ENCODE measurements around the gene WDR7.

The WDR7 gene

DNA sequence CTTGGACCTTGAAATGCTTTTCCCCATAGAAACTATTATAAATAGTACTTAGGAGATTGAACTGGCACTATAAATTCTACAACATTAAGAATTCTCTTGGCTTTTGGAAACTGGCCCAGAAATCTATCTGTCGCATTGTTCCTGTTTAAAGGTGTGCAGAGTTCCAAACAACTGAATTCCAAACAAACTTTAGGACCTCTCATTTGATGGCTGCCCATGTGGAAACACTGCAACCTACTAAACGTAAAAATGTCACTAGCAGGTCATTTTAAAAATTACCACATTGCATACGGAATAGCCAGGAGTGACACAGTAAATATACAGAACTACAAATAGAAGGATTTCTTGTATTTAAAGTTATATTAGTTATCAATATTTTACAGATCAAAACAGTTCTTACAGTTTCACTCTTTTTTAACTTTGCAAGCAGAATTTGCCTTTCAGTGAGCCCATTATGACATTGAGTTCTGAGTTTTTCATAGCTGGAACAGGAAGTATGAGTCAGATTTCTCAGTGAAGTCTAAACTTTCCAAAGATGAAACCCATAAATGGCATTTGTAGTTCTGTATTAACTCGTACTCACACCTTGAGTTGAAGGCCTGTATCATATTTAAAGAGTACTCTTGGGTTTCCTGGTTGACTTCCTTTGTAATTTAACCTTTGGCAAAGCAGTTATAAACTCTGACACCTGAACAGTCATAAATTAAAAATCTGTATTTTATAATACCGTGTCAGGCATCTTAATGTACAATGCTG, 353.4 kb downstream of the WDR7 start:
- DNase-seq: no peak

DNA sequence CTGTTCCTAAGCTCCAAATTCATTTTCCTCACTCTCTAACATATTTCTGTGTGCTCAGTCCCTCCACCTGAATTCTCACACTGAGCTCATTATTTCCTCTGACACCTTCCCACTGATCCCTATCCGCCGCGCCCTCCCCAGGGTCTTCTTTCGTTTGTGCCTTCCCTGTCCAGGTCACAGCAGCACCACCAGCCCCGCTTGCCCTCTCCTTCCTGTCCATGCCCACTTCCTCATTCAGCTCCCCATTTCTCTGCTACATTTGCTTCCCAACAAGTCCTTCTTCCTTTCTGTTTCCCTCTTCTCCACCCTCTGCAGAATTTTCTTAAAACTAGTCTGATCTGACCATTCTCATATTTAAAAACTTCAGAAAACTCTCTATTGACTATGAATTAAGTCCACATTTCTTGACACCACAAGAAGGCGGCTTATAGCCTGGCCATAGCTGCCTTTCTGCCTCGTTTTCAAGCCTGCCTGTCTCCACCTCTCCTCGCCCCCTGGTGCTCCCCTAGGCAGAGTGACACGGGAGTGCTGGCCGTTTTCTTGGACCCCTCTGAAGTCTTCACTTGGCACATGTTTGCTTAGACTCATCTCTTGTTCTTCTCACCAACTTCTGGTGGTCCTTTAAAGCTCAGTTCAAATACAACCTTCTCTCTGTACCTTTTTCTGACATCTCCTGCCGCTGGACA, 357.0 kb downstream of the WDR7 start:
- DNase-seq: no peak

DNA sequence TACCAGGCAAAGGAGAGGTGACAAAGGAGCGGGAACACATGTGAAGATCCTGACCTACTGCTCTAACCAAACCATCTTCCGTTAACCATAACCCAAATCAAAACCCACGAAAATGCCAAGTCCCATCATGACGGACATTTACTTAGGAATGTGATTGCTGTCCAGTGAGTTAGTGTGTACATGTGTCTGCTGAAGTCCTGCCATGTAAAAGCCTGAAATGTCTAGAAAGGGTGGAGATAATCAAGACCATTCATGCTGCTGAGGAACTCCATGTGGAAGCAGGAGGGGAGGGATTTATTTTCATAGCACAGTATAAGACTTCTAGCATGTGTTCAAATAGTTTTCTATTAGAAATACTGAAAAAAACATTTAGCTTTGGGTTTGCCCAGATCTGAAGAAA, 358.7 kb downstream of the WDR7 start:
- no peak for DNase-seq

DNA sequence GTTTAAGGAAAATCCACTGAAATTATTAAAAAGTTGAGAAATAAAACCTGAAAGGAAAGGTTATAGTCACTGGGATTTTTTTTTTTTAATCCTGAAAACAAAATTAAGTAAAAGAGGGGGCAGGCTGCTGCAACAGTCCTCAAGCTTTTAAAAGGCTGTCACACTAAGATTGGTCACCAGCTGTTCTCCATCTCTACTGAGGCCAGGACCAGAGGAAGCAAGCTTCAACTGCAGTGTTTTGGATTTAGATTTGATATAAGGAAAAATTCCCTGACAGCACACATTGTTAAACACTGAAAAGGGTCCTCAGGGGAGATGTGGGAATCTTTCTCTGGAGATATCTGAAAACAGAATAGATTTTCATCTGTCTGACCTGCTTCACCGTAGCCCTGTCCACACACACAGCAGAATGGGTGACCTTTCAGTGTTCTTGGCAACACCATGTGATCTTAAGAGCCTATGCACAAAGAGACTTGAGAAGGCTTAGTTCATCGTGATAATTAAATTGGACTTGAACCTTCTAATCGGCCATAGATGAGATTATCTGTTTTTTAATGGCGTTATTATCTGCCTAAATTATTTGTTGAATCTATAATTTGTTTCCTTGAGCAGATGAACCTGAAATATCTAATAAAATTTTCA, 363.7 kb downstream of the WDR7 start:
- DNase-seq: no peak

DNA sequence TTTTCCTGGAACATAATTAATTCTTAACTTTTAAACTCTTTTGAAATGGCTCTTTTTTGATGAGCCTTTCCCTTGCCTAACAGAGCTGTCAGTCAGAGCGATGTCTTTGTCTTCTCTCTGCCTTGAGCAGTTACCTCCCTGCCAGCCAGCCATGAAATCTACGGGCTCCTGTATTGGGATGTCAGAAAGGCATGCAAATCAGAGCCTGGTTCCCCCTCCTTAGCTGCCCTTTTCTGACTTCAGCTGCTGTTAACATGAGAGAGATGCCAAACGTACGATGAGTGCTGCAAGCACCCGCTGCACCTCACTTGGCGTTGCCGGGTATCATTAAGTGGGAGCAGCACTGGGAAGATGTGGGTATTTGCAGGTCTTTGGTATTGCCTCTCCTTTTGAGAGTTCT, 364.3 kb downstream of the WDR7 start:
- no peak for DNase-seq

DNA sequence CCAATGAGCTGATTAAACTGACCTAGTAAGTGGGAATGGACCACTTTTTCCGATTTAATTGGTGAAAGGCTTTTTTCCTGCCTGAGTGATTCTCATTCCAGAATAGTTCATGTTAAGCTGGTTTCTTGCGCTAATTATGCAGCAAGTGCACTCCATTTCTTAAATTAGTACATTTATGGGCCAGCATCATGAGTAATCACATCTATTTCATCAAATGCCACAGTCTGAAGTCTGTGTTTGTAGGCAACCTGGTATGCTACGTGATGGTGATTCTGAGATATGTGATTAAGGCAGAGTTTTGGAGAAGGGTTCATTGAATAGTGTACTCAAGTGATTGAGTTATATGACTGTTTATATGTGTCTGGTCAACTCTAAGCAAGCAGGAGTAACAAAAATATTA, 367.7 kb downstream of the WDR7 start:
- no peak for DNase-seq

DNA sequence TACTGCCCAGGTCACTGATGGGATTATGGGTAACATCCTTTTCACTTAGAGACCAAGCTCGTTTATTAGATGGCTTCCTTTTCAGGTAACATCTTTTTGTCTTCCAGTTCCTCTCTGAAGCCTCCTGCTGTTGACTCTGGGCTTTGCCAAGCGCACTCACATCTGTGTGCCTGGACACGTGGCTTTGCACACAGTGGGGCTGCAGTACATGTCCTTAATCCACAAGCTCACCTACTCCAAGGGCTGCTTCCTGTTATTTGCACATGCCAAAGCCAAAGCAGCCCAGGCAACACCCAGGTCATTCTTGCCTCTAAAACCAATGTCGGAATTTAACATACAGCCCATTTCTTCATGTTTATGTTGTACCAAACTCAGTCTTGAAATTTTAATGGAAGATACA, 371.6 kb downstream of the WDR7 start:
- no peak for DNase-seq

DNA sequence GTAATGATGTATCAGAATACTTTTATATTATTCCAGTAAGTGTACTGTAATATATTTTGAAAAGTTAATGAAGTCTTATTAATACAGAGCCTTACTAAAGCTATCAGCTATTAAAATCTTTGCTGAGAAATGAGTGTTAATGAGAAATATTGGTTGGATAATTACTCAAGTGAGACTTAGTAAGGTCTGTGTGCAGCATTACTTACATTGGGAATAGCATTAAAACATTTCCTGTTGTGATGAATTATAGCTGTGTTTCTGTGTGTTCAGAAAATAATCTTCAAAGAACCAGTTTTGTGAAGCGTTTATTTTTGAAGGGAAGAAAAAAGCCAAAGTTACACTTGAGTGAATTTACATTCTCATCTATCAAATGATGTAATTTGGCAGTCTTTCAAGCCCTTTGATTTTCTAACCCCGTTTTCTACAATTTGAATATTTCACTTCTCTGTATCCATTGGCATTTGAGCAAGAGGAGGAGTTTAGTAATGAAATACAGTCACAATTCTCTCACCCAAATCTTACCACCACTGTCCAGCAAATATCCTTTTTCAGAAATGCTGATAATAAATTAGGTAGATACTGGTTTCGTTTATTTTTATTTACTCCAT, 372.2 kb downstream of the WDR7 start:
- no peak for DNase-seq

DNA sequence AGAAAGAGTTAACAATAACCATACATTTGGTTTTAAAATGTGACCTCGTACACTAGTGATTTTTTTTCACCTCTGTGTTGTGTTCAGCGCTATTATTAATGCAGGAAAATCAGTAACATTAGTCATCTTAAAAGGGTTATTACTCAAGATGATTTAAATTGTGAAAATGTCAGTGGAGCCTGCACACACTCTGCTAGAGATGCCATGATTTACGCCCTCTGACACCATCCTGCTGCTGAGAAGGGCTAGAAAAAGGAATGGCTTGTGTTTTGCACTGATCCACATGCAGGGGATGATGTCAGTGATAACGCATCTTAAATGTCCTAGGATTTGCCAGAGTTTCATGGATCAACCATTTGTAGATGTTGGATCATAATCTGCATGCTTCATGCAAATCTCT, 374.4 kb downstream of the WDR7 start:
- DNase-seq: no peak

DNA sequence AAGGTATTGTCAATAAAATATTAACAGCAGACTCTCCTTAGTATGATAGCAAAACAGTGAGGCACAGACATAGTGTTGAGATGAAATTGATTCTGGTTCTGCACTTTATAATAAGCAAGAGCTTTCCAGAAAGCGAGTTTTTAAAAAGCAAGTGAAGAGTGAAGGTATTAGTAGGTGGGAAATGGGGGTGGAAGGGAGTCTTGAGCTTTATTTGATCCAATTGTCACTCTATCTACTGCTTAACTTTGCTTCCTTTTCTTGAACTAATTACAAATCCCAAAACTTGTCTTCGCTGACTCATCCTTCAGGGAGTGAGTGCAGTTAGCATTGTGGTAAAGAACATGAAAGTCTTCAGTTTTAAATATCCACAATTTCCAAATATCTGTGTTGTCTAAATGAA, 375.2 kb downstream of the WDR7 start:
- no peak for DNase-seq

DNA sequence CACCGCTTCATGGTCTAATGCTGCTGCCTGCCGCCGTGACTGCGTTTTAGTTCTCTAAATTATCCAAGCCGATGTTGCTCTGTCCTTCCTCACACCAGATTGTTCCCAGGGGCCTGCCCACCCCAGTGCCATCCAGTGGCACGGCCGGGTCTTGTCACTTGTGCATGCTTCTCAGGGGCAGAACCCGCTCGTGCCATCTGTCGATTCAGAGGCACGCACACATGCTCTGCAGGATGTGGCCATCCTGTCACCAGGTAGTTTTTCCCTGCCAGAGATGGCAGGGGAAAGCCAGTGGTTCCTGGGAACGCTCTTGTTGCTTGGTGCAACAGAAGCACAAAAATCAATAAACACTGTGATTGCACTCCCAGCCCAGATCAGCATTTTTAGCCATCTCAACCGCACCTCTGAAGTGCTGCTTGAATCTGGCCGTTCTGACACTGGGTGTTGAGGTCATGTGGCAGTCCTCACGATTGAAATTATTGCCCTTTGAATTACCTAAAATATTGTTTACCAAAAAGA, 376.1 kb downstream of the WDR7 start:
- no peak for DNase-seq

DNA sequence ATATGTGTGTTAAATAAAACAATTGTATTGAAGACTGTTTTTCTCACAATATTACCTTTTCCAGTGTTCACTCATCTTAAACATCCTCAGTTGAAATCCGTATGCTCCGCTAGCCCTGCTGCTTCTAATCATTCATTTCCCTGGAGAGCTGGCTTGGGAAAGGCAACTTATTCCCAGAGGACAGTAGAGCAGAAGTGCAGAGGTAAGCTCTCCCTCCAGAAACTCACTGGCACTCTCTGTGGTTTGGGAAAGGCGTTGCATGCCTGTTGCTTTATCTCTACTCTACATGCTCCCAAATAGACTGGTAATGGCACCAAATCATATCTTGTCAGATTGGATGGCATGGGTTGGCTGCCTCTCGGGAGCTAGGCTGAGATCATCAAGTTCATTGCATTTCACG, 378.6 kb downstream of the WDR7 start:
- DNase-seq: no peak

DNA sequence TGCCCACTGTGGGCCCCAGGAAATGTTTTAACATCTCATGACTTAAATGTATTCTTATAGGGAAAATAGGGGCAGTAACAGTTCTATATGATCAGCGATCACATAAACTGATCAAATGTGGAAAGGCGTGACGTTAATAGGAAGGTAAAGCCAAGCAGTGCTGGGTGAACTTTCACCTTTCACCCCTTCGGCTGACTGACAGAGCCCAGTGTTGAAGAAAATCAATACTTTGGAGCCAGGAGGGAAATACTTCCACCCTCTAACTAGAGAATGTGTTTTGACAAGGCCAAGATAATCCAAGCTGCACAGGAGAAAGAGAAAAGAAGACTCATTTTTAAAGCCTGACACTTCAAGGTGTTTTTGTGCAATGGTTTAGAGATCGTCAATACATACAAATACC, 379.3 kb downstream of the WDR7 start:
- DNase-seq: no peak

DNA sequence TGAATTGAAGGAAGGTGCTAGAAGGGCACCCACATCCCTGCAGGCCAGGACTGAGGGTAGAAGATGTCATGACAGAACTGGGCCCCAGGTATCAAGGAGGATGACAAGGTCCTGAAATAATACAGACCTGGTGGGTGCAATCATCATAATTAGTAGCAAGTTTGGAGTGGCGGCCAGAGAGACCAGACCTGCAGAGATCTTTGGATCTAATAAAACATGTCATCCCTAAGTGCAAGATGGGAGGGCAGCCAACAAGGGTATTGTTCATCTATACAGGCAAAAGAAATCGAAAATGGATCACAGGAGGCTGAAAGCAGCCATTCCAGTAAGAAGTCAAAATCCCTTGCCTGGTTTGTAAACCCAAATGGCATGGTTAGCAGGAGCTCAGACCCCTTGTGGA, 384.4 kb downstream of the WDR7 start:
- DNase-seq: no peak

DNA sequence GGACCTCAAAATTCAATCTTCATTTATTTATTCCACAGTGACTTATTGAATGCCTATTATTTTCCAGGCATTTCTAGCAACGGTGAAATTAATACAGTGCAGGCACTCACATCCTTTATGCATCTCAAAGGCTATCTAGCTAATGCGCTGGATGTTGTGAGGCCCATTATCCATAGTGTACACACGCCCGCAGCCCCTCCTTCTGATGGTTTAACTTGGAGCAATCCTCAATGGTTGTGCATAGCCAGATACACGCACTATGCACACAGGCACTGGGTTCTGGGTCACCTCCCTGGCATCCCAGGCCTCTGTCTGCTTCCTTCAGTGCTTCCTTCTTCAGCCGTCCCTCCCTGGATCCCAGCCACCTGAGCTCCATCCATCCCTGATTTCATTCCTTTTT, 387.2 kb downstream of the WDR7 start:
- DNase-seq: no peak

DNA sequence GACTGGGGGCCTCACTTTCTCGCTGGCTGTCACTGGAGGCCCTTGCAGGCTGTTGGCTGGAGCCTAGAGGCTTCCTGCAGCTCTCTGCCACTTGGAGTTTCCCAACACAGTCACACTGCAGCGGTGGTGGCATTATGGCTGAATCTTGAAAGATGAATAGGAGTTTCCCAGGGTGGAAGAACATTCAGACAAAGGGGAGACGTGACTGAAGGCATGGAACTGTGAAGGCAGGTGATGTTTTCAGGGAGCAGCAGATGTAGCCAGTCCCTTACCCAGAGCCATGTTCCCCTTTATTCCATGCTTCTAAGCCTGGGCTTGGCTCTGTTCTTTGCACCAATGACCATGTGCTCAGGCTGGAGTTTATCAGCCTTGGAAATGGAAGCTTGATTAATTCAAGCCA, 389.0 kb downstream of the WDR7 start:
- no peak for DNase-seq

DNA sequence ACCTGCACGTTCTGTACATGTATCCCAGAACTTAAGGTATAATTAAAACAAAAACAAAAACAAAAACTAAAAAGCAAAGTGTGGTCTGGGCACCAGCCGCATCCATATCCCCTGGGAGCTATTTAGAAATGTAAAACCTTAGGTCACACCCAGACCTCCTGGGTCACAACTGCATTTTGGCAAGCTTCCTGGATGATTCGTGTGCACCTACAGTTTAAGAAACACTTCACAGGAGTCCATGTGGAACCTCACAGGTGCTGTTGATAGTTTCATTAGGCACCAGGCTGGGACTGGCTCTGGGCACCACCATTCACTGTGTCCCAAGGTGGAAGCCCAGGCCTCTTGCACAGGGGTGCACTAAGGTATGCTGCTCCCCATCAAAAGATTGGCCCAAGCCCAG, 392.1 kb downstream of the WDR7 start:
- DNase-seq: no peak

DNA sequence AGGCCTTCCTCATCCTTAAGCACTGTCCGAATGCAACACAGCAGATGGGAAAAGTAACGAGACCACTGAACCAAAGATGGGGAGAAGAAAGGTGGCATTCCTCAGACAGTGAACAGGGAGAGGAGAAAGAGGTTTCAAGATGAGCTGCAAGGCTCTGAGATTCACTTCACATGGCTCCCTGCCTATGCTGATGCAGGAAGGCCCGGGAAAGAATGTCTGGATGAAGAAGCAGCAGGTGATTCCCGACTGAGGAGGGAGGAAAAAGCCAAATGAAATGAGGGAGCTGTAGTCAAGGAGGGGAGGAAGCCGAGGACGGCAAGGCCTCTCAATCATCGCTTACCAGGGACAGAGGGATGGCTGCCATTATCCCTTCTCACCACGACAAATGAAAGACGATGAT, 397.2 kb downstream of the WDR7 start:
- no peak for DNase-seq

DNA sequence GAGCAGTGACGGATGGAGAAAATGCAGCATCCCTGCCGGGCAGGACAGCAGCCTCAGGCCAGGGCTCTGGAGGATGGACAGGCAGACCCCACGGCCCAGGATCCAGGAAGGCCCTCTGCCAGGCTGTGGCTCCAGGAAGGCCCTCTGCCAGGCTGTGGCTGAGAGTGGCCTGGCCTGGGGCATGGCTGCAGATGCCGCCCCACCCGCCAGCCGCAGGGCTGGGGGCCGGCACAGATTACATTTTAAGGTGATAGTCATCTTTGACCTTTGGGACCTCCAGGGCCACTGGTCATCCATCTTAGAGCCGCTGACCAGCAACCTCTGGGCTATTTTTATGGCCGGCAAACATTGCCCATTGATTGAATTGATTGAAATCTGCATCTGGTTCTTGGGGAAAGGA, 397.7 kb downstream of the WDR7 start:
- no peak for DNase-seq

DNA sequence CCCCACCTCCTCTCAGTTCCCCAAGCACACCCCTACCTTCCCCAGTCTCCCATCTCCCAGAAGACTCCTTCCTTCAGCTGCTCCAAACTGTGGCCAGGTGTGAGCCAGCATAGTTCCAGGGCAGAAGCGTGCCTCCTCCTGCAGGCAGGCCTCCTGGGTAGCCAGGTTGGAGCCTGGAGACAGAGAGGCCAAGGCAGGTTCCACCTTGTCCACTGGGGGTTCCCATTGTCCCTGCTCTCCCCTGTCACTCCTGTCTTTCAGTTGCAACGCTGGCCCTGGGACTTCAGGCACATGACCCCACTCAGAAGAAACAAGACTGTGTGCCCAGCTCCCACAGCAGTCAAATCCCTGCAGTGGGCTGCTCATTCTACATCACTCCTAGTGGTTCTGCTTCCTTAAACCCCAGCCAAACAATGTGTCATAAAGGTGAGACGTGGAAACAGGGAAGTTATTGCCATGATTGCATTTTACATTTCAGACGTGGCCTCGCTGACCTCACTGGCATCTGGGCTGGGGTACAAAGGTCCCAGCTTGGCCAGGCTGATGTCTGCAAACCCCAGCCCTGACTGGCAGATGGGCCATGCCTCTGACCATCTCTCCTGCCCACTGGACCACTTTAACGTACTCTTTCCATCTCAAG, 399.3 kb downstream of the WDR7 start:
- DNase-seq: no peak

DNA sequence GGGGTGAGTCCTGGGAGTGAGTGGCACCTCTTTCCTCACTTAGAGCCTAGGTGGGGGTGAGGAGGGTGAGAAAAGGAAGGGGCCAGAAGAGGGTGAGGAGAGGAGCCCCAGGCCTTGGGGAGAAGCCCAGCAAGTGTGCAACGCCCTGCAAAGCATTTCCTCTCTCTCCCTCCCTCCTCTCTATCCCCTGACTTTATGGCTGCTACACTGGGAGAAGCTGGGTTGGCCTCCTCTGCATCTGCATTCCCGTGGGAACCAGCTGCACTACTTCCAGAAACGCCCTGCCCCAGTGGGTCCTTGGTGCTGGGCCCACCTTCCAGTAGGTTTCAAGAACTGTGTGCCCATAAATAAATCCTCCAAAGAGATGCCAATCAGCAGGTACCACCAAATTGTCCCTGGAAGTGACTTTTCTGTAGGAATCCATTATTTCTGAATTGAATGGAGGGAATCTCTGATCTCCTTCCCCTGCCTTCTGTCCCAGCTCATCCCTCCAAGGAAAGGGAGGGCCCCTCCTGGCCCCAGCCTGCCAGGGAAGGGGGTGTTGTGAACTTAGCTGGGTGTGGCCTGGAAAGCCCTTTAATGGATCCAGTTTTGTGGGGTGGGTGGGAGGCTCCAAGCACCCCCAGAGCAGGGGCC, 400.0 kb downstream of the WDR7 start:
- no peak for DNase-seq

DNA sequence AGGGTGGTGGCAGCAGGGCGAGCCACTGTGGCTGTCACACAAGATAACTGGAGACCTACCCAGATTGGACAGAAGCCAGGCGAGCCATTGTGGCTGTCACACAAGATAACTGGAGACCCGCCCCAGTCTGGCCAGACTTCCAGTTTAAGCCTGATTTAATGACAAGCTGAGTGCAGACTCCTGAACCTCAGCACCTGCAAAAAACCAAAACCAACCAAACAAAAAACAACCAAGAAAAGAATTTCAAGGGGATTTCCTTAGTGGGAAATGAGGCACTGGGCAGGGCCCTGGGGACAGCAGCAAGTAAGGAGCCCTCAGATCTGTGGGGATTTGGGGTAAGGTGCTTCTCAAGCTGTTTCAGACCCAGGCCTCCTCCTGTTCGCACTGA, 400.5 kb downstream of the WDR7 start:
- DNase-seq: no peak

DNA sequence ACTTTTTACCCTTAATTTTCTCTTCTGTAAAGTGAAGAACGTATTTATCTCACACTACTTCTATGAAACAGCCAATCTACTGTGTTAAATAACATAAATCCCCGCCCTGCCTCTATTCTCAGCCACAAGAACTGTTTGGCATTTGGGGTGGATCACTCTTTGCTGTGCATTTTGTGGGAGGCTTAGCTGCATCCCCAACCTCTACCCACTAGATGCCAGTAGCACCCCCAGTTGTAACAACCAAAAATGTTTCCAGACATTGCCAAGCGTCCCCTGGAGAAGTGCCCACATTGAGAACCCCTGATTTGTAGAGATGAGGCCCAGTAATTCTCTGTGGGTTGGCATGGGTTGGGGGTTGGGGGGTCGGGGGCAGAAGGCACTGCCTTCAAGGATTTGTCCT, 401.0 kb downstream of the WDR7 start:
- DNase-seq: no peak
